Transverse colon (tissue), 3 donors: ENCODE data around the gene MAGI1.

Experiments used
- EP300 ChIP-seq: sonication (generic); formaldehyde crosslinking; IDR thresholded peaks from one replicate; pipeline ENCODE4 v1.6.1; 2017; ENCODE audit warnings: antibody characterized with exemption, low read depth
- POLR2A ChIP-seq: fragments of 450-650 bp; IDR thresholded peaks from one replicate; pipeline ENCODE4 v1.6.1; 2016; ENCODE audit warnings: antibody characterized with exemption, mild to moderate bottlenecking, moderate library complexity
- TF ChIP-seq, protein P1 (sequence below), 5 experiments: fragments of 200-600 bp in 3 of 5; fragments of 450-650 bp in 2 of 5; sonication (generic) in 3 of 5; IDR thresholded peaks; 1 replicate in 2 of 5; 2 replicates in 3 of 5; pipeline ENCODE4 v1.5.1; 2016 to 2017; ENCODE audit warnings: antibody characterized with exemption in 5 of 5, inconsistent platforms in 3 of 5, mild to moderate bottlenecking in 2 of 5, moderate library complexity in 1 of 5

DNA sequence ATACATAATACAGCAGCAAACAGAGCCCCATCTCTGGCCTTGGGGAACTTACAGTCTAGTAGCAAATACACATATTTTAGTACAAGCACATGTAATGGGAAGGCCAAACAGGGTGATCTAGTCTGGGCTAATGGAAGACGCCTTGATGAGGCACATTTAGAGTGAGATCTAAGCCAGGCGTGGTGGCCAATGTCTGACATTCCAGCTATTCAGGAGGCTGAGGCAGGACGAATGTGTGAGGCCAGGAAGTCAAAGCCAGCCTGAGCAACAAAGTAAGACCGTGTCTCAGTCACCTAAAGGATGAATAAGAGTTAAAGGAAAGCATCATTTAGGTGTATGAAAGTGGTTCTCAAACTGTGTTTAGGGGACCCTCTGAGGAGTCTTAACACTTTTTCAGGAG is 291.9 kb downstream of the MAGI1 start:
- TF ChIP-seq POLR2A, result no peak
- TF ChIP-seq, protein P1, sequence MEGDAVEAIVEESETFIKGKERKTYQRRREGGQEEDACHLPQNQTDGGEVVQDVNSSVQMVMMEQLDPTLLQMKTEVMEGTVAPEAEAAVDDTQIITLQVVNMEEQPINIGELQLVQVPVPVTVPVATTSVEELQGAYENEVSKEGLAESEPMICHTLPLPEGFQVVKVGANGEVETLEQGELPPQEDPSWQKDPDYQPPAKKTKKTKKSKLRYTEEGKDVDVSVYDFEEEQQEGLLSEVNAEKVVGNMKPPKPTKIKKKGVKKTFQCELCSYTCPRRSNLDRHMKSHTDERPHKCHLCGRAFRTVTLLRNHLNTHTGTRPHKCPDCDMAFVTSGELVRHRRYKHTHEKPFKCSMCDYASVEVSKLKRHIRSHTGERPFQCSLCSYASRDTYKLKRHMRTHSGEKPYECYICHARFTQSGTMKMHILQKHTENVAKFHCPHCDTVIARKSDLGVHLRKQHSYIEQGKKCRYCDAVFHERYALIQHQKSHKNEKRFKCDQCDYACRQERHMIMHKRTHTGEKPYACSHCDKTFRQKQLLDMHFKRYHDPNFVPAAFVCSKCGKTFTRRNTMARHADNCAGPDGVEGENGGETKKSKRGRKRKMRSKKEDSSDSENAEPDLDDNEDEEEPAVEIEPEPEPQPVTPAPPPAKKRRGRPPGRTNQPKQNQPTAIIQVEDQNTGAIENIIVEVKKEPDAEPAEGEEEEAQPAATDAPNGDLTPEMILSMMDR (IDR thresholded peaks at IDR 0.05), result no peak
- no peak for TF ChIP-seq EP300
